Hematopoietic multipotent progenitor cell (in vitro differentiated cells): ENCODE measurements around the gene NKPD1. TPM values are rescaled to one million over a fixed set of nuclear protein-coding genes. Genes with fewer than 3 reads are reported as not detected.

ENCODE experiments used
- DNase-seq, 3 donors: peaks; one replicate each; pipeline ENCODE4 v3.0.0-alpha.2; 2011 to 2015; ENCODE audit warnings: low read depth in 2 of 3, low spot score in 2 of 3
- total RNA-seq: library from RNA; depleted of rRNA; stranded (reverse); fragments of >200 nt; gene quantifications from one replicate; pipeline ENCODE4 v1.2.3, GENCODE V29; 2012

The NKPD1 gene
- total RNA-seq, 1 donor: 1.6 TPM

- DNase-seq: no peak
Measured at GRCh38 chr19:45142016-45142725, 18.6 kb downstream of the NKPD1 start.

DNA sequence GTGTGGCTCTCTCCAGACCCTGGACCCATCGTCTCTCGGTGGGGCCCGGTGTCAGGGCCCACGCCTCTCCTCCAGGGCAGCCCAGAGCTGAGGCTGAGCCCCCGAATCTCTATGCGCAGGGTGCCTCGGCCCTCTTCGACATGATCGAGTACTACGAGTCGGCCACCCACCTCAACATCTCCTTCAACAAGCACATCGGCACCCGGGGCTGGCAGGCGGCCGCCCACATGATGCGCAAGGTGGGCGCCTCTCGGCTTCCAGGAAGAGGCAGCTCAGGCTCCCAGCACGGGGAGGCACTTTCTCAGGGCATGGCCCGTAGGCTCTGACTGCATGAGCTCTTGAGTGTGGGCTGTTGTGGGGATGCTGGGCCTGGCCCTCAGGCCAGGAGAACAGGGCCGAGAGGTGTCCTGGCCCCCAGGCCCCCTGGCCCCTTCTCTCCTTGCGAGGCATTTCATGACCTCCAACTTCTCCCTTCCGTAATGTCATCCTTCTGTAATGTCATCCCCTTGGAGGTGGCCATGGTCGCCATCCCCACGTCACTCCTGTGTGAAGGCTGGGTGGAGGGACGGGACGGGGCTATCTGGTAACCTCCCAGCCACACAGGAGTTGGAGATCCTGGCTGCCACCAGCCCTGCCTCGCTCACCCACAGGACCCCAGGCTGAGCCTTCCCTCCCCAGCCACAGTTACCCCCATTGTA, 19.4 kb downstream of the NKPD1 start:
- no peak for DNase-seq

DNA sequence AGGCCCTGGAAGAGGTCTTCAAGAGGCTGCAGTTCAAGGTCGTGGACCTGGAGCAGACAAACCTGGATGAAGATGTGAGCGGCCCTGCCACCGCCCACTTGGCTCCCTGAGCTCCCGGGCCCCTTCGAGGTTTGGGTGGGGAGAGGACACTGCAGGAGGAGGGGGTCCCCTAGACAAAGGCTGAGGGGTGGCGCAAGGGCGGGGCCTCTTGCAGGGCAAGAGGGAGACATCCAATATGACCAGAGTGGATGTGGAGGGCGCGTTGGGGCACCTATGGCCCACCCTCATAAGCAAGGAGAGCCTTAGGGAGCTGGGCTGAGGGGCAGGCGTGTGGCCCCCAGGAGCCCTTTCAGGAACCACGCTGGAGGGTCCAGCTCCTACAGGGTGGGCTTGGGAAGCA, 20.2 kb downstream of the NKPD1 start:
- DNase-seq: no peak

DNA sequence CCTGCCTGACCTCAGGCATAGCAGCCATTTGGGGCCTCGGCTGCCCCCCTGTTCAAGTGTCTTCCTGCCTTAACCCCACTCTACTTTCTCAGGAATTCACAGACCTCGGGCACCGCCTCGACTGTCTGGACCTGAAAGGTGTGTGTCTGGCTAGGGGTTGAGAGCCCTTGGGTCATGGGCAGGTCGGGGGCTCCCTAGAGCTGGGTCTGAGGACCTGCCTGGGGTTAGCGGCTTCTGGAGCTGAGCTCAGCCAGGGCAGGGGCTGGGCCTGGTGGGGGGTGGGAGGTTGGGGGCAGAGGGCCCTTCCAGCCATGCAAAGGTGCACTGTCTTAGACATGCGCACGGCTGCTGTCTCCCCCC, 20.7 kb downstream of the NKPD1 start:
- DNase-seq: no peak

- DNase-seq: no peak
Measured at GRCh38 chr19:45139286-45140143, 21.3 kb downstream of the NKPD1 start.

- DNase-seq: no peak
Measured at GRCh38 chr19:45138303-45138751, 22.5 kb downstream of the NKPD1 start.

DNA sequence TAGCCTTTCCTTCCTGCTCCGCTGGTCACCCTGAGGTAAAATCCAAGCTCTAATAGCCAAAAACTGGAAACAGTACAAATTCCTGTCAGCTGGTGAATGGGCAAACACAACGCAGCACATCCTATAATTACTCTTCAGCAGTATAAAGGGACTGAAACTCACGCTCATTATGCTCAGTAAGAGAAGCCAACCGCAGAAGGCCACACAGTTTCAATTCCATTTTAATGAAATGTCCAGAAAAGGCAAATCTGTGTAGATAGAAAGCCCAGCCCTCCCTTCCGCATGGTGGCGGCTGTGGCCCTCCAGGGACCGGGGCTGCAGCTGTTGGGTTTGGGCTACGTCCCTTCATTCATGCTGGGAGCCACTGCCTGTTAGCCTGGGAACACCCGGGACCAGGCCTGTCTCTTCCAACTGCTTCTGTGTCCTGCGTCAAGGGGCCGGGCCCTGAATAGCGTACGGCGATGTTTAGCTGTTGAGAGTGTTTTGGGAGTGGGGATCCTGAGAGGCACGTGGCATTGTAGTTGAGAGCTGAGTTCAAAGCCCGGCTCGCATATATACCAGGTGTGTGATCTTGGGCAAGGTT, 23.5 kb downstream of the NKPD1 start:
- DNase-seq: no peak

DNA sequence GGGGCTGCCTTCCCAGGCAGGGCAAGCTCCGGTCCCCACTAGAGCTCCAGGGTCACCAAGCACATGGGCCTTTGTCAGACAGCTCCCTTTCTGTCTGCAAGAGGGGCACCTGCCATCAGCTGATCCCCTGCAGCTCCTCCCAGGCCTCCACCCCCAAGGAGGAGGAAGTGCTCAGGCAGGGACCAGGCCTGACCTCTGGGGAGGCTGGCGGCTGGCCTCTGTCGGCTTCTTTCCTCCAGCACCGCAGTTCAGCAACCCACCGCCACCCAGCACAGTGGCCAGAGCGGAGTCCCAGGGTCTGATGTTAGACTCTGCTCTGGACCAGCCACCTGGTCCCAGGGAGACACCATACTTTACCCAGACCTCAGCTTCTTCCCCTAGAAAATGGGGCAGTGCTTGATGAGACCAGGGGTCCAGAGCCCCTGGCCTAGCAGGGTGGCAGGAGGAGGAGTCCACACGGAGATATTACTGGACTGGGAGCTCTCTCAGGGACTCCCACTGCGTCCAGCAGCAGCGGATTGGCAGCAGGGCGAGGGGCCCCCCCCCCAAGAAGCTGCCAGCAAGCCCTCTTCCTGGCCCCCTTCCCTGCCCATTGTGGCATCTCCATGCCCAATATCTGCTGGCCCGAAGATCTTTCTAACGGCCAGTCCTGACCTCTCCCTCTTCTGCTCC, 24.1 kb downstream of the NKPD1 start:
- DNase-seq: no peak

DNA sequence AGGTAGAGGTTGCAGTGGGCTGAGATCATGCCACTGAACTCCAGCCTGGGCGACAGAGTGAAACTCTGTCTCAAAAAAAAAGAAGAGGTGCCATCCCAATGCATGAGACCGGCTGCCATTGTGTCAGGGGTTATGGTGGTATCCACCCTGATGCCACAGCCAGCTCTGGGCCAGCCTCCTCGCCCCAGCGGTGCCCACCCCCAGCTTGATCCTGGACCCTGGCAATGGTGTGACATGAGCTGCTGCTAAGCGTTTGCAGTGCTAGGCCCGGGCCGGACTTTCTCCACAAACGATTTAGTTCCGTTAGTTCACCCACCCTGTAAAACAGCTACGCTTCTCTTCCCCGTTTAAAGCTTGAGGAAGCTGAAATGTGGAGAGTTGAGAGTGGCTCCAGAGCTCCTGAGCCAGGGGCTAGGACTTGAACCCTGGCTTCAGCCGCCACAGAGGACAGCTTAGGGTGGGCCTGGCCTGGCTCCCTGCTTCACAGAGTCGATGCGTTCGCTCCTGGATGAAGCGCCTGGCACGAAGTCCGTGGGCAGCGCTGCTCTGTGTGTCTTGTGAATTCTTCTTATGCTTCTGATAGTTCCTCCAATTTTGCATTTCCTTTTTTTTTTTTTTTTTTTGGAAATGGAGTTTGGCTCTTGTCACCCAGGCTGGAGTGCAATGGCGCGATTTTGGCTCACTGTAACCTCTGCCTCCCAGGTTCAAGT, 25.5 kb downstream of the NKPD1 start:
- DNase-seq: no peak

DNA sequence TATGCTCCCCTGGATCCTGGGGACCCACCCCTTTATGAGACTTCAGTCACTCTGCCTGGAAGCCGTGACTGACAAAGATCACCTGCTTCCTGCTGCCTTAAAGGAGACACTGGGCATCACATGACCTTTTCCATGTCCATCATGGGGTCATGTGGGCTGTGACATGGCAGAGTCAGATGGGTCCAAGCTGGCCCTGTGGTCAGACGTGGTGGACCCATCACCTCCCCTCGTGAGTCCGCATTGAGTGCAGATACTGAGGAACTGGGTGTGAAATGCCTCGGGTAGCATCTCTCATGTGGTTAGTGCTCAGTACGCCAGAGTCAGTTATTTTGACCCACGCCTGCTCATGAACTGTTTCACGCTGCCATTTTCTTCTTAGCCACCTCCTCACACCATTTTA, 27.1 kb downstream of the NKPD1 start:
- DNase-seq: no peak

DNA sequence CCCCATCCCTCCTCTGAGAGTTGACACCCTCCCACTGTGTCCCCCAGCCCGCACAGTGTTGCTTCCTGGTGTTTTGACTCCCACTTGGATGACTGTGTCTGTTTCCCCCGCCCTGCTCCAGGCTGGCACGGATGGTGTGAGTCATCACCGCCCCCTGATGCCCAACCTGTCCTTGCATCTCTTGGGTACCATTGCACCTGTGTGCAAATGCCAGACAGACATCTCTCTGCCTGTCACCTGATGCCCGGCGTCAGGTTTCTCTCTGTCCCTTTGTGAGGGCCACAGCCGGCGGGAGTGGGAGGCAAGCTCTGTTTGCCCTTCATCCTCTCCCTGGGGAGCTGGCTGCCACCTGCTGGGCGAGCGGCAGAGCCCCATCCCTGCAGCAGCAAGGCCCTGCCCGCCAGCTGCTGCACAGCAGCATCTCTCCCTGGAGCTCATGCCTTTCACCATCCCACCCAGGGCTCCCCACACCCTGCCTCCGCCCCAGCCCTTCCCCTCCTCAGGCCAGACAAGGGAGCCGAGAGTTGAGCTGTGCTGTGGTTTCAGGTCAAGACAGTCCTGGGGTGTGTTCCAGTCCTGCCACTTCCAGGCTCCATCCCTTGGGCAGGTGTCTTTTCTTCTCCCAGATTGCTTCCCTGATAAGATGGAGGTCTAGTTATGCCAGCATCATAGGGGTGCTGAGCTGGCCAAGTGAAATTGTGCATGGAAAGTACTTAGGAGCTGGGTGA, 29.7 kb downstream of the NKPD1 start:
- no peak for DNase-seq

DNA sequence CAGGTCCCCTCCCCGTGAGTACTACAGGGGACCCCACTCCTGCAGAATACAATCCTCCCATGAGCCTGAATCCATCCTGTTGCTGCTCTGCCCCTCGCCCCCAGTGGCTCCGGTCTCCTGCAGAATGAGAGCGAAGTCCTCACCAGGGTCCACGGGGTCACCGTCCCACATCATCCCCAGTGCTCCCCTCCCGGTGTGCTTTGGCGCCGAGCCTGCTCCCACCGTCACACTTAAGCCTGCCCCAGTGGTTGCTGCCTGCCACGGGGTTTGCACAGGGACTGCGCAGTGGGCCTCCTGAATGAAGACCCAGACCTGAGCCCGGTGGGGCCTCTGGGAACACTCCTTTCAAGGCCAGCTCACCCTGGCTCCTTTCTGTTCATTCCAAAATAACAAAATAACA, 30.5 kb downstream of the NKPD1 start:
- no peak for DNase-seq

DNA sequence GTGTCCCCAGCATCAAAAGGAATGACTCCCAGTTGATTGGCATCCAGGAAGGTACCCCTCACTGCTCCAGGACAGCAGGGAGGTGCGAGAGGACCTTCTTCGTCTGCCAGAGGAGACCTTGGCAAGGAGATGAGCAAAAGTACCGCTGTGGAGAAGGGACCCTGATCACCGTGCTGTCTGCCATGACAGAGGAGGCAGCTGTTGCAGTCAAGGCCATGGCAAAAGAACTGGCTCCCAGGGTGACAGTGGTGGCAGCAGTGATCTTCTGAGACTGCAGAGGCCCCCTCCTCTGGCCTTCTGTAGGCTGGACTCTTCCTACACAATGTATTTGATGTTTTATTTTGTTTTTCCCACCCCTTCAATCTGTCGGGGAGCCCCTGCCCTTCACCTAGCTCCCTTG, 32.0 kb downstream of the NKPD1 start:
- DNase-seq: no peak

DNA sequence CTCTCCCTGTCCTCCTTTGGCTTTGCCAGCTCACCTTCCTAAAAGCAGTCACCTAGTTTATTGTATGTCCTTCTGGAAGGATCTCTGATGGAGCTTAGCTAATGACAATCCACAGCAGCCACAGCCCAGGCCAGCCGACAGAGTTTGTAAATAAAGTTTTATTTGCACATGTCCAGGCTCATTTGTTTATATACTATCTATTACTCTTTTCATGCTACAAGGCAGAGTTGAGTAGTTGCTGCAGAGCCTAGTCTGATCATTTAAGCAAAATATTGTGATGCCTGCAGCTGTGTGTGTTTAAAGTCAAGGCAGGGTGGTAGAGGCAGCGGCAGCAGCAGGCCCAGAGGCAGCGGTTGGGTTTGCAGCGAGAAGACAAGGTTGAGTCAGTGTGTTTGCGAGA, 32.6 kb downstream of the NKPD1 start:
- DNase-seq: no peak

- no peak for DNase-seq
Measured at GRCh38 chr19:45126654-45127053, 34.1 kb downstream of the NKPD1 start.

DNA sequence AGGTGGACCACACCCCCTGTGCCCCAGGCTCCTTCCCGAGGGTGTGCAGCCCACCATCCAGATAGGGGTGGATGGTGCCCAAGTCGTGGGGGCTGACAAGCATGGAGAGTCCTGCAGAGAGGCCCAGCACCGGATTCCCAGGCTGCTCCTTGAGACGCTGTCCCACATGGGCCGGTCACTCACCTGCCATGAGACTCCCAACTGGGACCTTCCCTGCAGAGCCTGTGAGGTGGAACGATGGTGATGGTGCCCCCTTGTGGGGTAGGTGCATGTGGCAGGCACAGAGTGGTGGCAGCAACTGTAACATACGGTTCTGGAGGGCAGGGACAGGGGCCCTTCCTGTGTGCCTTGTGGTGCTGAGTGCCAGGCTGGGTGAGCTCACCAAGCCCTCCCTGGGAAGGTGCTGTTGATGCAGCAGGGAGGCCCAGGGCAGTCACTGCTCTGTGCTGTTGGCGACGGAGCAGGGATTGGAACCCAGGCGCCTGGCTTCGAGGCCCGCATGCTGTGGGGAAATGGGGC, 34.7 kb downstream of the NKPD1 start:
- peak; percentile 28 to 73 (median 56) for DNase-seq

DNA sequence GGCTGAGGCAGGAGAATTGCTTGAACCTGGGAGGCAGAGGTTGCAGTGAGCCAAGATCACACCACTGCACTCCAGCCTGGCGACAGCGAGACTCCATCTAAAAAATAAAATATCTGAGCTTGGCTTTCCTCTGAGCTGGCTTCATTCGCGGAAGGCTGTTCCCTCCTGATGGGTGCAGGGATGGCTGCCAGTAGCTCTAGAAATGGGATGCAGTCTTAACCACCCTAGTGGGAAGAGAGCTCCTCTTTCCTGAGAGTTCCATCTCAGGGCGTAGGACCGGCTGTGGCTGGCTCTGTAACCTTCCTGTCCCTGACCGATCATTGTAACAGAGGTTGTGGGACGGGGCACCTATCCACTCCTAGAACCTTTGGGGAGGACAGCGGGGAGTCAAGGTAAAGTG, 35.4 kb downstream of the NKPD1 start:
- no peak for DNase-seq

DNA sequence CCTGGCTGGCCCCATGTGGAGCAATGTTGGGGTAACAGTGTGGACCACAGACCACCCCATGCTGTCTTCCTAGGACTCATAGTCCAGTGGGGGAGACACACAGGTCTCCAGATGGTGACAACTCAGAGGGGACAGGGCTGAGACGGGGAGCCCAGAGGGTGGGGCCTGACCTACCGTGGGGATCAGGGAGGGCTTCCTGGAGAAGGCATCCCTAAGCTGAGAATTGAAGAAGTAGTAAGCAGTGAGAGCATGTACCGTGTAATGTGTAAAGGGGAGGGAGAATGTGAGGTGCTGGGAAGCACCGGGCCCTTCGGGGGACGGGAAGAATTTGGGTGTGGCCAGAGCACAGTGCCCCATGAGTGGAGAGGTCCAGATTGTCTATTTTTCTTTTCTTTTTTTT, 36.8 kb downstream of the NKPD1 start:
- DNase-seq: no peak

DNA sequence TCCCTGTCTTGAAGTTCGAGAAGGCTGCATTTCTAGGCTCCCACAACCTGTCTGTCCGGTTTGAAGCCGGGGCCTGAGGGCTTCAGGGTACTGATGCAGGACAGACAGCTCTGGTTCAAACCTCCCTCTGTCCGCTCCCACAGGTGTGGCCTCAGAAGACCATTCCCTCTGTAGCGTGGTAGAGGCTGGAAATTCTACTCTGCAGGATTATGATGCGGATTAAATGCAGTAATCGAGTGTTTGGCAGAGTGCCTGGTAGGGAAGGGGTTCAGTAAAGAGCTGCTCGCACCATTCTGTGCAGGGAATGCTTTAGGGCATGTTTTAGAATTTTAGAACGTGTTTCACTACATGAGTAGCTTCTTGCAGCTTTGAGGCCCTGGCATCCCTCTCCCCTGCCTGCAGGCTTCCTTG, 37.3 kb downstream of the NKPD1 start:
- no peak for DNase-seq
